Panc1 (cell line): ENCODE results near the gene HTR4. TPM values are rescaled to one million over a fixed set of nuclear protein-coding genes. Genes with fewer than 3 reads are reported as not detected.

ENCODE experiments used
- ATAC-seq: fragments of 200-7000 bp; cut with Tn5 transposase; 2 replicates; pipeline ENCODE4 v1.9.1; 2020; ENCODE audit warnings: mild to moderate bottlenecking, moderate library complexity
- BruUV-seq: library from RNA; stranded (reverse); fragments of 400-500 nt; replicated peaks from 2 replicates; lab custom pipeline; 2021; lab: Mats Ljungman, UMichigan
- CTCF ChIA-PET: fragments of 300-600 bp; sonication (Branson Sonifier 250); formaldehyde crosslinking; loops from one replicate; lab custom pipeline; 2022; ENCODE audit warnings: antibody characterized with exemption; lab: Charles Lee
- POLR2A ChIA-PET: fragments of 300-600 bp; sonication (Branson Sonifier 250); formaldehyde crosslinking; loops from one replicate; lab custom pipeline; 2022; ENCODE audit warnings: antibody characterized with exemption; lab: Charles Lee
- DNase-seq: peaks from one replicate; pipeline ENCODE4 v3.0.0-alpha.2; 2010; ENCODE audit warnings: low read depth, low spot score
- H3K27ac ChIP-seq: 2 replicates; pipeline ENCODE4 v1.5.1; 2011; ENCODE audit warnings: mild to moderate bottlenecking, low read length, inconsistent platforms
- H3K27me3 ChIP-seq: fragments of 200-500 bp; sonication (Bioruptor generic); 2 replicates; pipeline ENCODE4 v1.6.0; 2014; ENCODE audit warnings: low read length, inconsistent platforms; ENCODE audit not compliant: control insufficient read depth, insufficient read depth
- H3K36me3 ChIP-seq: fragments of 200-500 bp; sonication (Bioruptor generic); 2 replicates; pipeline ENCODE4 v1.5.1; 2014; ENCODE audit warnings: inconsistent platforms, mild to moderate bottlenecking, low read length, moderate library complexity; ENCODE audit not compliant: control insufficient read depth, insufficient read depth
- H3K4me1 ChIP-seq: 2 replicates; pipeline ENCODE4 v1.5.1; 2011; ENCODE audit warnings: inconsistent platforms, mild to moderate bottlenecking, low read length, moderate library complexity; ENCODE audit not compliant: control insufficient read depth, insufficient read depth
- H3K4me3 ChIP-seq, 2 experiments: 2 replicates each; pipeline ENCODE4 v1.5.1; 2011 to 2012; ENCODE audit warnings: low read depth in 2 of 2, low read length in 2 of 2, mild to moderate bottlenecking in 2 of 2, inconsistent platforms in 1 of 2, moderate library complexity in 1 of 2
- H3K9me3 ChIP-seq: fragments of 200-500 bp; sonication (Bioruptor generic); 2 replicates; pipeline ENCODE4 v1.5.1; 2014; ENCODE audit warnings: low read depth, mild to moderate bottlenecking, inconsistent platforms, low read length, moderate library complexity; ENCODE audit not compliant: control insufficient read depth, insufficient read depth
- CTCF ChIP-seq: fragments of 450-650 bp; IDR thresholded peaks from 2 replicates; pipeline ENCODE4 v1.5.1; 2017; ENCODE audit warnings: mild to moderate bottlenecking
- POLR2AphosphoS5 ChIP-seq: IDR thresholded peaks from 2 replicates; pipeline ENCODE4 v1.6.1; 2012; ENCODE audit warnings: mild to moderate bottlenecking, low read depth, low read length, moderate library complexity
- REST ChIP-seq, 2 experiments: IDR thresholded peaks; 2 replicates each; pipeline ENCODE4 v1.6.1; 2011 to 2012; ENCODE audit warnings: low read depth in 2 of 2, control low read depth in 1 of 2, low read length in 1 of 2, mild to moderate bottlenecking in 1 of 2, moderate library complexity in 1 of 2; ENCODE audit not compliant: insufficient read depth in 1 of 2
- SIN3A ChIP-seq: IDR thresholded peaks from 2 replicates; pipeline ENCODE4 v1.6.1; 2012; ENCODE audit warnings: low read depth, mild to moderate bottlenecking, low read length, moderate library complexity, borderline replicate concordance; ENCODE audit not compliant: insufficient read depth
- TCF7L2 ChIP-seq: IDR thresholded peaks from 2 replicates; pipeline ENCODE4 v1.6.1; 2011; ENCODE audit warnings: mild to moderate bottlenecking, low read depth, low read length, inconsistent platforms
- in situ Hi-C: cut with HindIII; loops from 2 replicates; pipeline ENCODE4 v1.10.0; 2016; ENCODE audit warnings: low sequenced_read_pairs, low pct_unique_long_range_greater_than_20kb
- intact Hi-C: fragments of 100-400 bp; cut with micrococcal nuclease; formaldehyde crosslinking; loops from one replicate; pipeline ENCODE4 v1.10.0; 2022; ENCODE audit not compliant: unreplicated experiment
- total RNA-seq: library from RNA; stranded (reverse); gene quantifications from one replicate; pipeline ENCODE4 v1.2.1, GENCODE V29; 2021; ENCODE audit not compliant: unreplicated experiment

Gene HTR4
- total RNA-seq, 1 experiment from 2014 or later = not detected

- DNase-seq (no peak), ATAC-seq (no peak)
- BruUV-seq = no TSS peak
- in situ Hi-C loops (no loop called here), intact Hi-C loops (no loop called here)
- H3K27me3 ChIP-seq = no peaks in the 10 kb centered on the region
- H3K9me3 ChIP-seq = no peaks in the 10 kb centered on the region
- CTCF ChIA-PET = no interaction called here
- no peak overlapping the region for H3K27ac ChIP-seq
- H3K36me3 ChIP-seq = no peaks in the 10 kb centered on the region
- H3K4me1 ChIP-seq = no peaks in the 10 kb centered on the region
- H3K4me3 ChIP-seq = no peak overlapping the region
- no peak for TF ChIP-seq POLR2AphosphoS5
- TF ChIP-seq REST (IDR thresholded peaks at IDR 0.05; ENCODE audit: insufficient read depth in 1 of 2, low read depth in 2 of 2, low read length in 1 of 2) = no peak
- TF ChIP-seq TCF7L2 = no peak
- no peak for TF ChIP-seq CTCF
- TF ChIP-seq SIN3A = no peak
- POLR2A ChIA-PET = no interaction called here
Observed at GRCh38 chr5:148569948-148570347, 84.4 kb downstream of the HTR4 start.

- ChIA-PET CTCF (interaction anchor here (0.7 kb wide), 1 partner anchor 664 kb away, joined by 4 read pairs; no protein-coding TSS in a partner anchor), POLR2A (no interaction called here)
- TF ChIP-seq POLR2AphosphoS5 (no peak), SIN3A (no peak), CTCF (no peak), REST (IDR thresholded peaks at IDR 0.05; ENCODE audit: insufficient read depth in 1 of 2, low read depth in 2 of 2, low read length in 1 of 2) (no peak), TCF7L2 (no peak)
- ATAC-seq = no peak
- intact Hi-C loops = no loop called here
- in situ Hi-C loops = no loop called here
- Histone ChIP-seq H3K4me1 (no peaks in the 10 kb centered on the region), H3K9me3 (no peaks in the 10 kb centered on the region), H3K4me3 (no peak overlapping the region), H3K27ac (no peak overlapping the region), H3K27me3 (no peaks in the 10 kb centered on the region), H3K36me3 (no peaks in the 10 kb centered on the region)
- no peak for DNase-seq
- no TSS peak for BruUV-seq
Observed at GRCh38 chr5:148565148-148565547, 89.2 kb downstream of the HTR4 start.
